Duodenal mucosa (tissue), 2 donors: ENCODE measurements around the gene SCML2.
"Not testable (repeated sequence)": the region's sequence is repeated elsewhere in the genome, so short reads cannot be mapped to it uniquely, and the experiment has no call there.

Source experiments
- H3K27ac ChIP-seq: one replicate; pipeline ENCODE4 v1.7.0; 2013; ENCODE audit warnings: low read depth, low read length
- H3K27me3 ChIP-seq, 2 donors: one replicate each; pipeline ENCODE4 v1.7.0; 2013; ENCODE audit warnings: low read length in 2 of 2, control low read depth in 1 of 2; ENCODE audit not compliant: insufficient read depth in 2 of 2, control insufficient read depth in 1 of 2
- H3K36me3 ChIP-seq, 2 donors: one replicate each; pipeline ENCODE4 v1.7.0; 2013; ENCODE audit warnings: low read length in 2 of 2, control low read depth in 1 of 2; ENCODE audit not compliant: insufficient read depth in 2 of 2, control insufficient read depth in 1 of 2
- H3K4me1 ChIP-seq, 2 donors: one replicate each; pipeline ENCODE4 v1.7.0; 2013; ENCODE audit warnings: low read length in 2 of 2, control low read depth in 1 of 2; ENCODE audit not compliant: insufficient read depth in 2 of 2, control insufficient read depth in 1 of 2
- H3K4me3 ChIP-seq, 2 donors: one replicate each; pipeline ENCODE4 v1.7.0; 2013; ENCODE audit warnings: low read length in 2 of 2, low read depth in 1 of 2
- H3K9ac ChIP-seq, 2 donors: one replicate each; pipeline ENCODE4 v1.7.0; 2013; ENCODE audit warnings: low read length in 2 of 2, low read depth in 1 of 2
- H3K9me3 ChIP-seq, 2 donors: one replicate each; pipeline ENCODE4 v1.7.0; 2013; ENCODE audit warnings: low read length in 2 of 2, control low read depth in 1 of 2; ENCODE audit not compliant: control insufficient read depth in 1 of 2

SCML2 gene

DNA sequence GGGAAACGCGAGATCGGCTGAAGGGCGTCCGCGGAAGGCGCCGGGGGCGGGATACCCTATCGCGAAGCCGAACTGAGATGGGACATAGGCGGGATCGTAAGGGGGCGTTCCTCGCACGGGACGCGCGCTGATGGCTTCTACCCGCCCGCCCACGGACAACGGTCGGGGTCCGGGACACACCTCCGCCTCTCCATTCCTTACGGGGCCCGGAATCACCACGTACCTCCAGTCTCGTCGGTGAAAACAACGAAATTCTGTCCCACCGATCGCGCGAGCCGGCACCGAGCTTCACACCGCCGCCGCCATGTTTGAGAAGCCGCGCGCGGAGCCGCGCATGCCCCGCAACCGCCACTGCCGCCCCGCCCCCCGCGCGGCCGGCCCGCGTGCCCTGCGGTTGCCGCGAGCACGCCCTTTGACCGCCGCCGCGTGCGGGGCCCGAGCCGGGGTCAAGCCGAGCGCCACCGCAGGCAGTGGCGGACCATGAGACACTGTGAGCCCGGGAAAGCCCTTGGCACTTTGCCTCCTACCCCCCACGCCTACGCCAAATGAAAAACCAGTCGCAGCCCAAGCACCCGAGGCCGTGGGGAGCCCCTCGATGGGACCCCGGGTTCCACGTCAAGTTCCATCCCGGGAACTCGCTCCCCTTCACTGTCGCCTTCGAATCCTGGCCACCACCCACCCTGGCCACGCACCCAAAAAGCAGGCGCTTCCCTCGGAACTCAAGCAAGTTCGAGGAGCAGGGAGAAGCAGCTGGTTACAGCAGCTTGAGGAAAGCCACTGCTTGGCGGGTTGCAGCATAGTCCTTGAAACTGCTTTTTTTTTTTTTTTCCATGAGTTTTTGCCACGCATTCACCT, at the start of gene SCML2:
TSS of gene SCML2 (minus strand) at position 320 of the 855 bp plus-strand sequence. CDS start 20,617 bp downstream, outside the sequence.
- H3K9me3 ChIP-seq = no peaks in the 10 kb centered on the region
- peak within 1 kb of the TSS; percentile 62 to 70 for H3K4me3 ChIP-seq
- H3K27ac ChIP-seq = no peak within 1 kb of the TSS
- no peaks in the 10 kb centered on the region for H3K36me3 ChIP-seq
- no peaks in the 10 kb centered on the region for H3K27me3 ChIP-seq
- no peaks in the 10 kb centered on the region for H3K4me1 ChIP-seq
- no peak within 1 kb of the TSS for H3K9ac ChIP-seq

DNA sequence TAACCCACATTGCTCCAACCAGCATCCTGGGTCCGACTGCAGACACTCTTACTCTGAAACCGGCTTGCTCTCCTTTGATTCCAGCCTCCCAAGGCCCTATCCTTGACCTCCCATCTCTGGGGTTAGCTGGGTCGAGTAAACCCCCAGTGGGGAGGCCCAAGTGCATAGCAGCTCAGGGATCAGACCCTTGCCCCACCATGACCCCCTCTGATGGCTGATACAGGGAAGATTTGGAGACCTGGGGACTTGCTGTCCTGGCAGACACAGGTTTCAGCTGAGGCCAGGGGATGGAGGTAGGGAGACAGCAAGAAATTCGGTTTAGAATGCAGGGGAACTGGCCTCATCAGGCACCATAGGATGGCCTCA, 47.3 kb upstream of the SCML2 start:
- Histone ChIP-seq H3K9ac (no peak overlapping the region), H3K9me3 (no peaks in the 10 kb centered on the region), H3K4me3 (no peak overlapping the region), H3K27me3 (no peaks in the 10 kb centered on the region), H3K27ac (no peak overlapping the region), H3K4me1 (no peaks in the 10 kb centered on the region), H3K36me3 (no peaks in the 10 kb centered on the region)

DNA sequence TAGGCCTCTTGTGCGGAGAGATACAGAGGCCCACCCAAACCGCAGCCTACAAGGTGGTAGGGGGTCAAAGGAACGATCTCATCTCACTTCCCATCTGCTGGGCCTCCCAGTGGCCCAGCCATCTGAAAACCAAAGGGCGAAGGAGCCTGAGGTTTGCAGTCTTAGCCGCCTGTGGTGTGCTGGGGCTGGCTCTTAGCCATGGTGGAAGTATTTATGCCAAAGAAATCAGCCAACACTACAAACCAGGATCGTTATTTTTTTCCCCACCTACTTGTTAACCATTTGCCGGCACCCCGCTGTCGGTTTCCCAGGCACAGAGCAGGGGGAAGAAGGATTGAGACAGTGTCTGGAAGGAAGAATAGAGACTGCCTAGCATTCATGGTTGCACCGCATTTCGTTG, 40.0 kb upstream of the SCML2 start:
- Histone ChIP-seq H3K27me3 (no peaks in the 10 kb centered on the region), H3K36me3 (no peaks in the 10 kb centered on the region), H3K27ac (no peak overlapping the region), H3K4me1 (no peaks in the 10 kb centered on the region), H3K9me3 (no peaks in the 10 kb centered on the region), H3K4me3 (no peak overlapping the region), H3K9ac (no peak overlapping the region)

DNA sequence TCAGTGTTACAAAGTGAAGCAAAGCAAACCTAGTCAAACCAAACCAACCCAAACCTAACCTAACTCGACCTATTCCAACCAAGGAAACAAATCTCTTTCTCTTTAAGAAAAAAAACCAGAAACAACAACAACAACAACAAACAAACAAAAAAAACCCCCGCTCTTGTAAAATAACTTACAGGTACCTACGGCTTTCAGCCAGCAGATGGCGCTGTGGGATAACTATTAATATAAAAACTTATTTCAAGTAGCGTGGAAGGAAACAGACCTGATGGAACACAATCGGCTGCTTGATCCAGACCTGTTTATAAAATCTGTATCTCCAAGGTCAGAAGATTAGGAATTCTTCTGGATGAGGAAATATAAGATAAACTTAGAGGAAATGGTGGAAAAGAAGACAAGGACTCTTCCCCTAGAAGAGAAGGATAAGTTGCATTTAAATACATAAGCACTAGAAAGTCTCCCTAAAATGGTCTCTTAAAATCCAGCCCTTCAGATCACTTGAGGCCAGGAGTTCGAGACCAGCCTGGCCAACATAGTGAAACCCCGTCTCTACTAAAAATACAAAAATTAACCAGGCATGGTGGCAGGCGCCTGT, 36.6 kb upstream of the SCML2 start:
- Histone ChIP-seq H3K9ac (no peak overlapping the region), H3K27ac (no peak overlapping the region), H3K36me3 (no peaks in the 10 kb centered on the region), H3K27me3 (no peaks in the 10 kb centered on the region), H3K4me1 (no peaks in the 10 kb centered on the region), H3K9me3 (no peaks in the 10 kb centered on the region), H3K4me3 (no peak overlapping the region)

DNA sequence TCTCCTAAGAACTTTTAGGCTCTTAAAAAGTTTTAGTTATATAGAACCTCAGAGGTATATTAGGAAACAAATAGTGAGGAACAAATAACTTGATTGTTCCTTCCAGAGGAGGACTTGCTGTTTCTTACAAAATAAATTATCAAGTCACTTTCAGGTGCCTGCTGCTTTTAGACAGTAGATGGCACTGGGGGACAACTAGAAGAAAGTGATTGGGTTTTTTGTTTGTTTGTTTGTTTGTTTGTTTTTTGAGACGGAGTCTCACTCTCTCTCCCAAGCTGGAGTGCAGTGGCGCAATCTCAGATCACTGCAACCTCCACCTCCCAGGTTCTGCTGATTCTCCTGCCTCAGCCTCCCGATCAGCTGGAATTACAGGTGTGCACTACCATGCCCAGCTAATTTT, 35.5 kb upstream of the SCML2 start:
- Histone ChIP-seq H3K4me1 (no peaks in the 10 kb centered on the region), H3K9me3 (no peaks in the 10 kb centered on the region), H3K27me3 (no peaks in the 10 kb centered on the region), H3K9ac (no peak overlapping the region), H3K4me3 (no peak overlapping the region), H3K27ac (no peak overlapping the region), H3K36me3 (no peaks in the 10 kb centered on the region)

DNA sequence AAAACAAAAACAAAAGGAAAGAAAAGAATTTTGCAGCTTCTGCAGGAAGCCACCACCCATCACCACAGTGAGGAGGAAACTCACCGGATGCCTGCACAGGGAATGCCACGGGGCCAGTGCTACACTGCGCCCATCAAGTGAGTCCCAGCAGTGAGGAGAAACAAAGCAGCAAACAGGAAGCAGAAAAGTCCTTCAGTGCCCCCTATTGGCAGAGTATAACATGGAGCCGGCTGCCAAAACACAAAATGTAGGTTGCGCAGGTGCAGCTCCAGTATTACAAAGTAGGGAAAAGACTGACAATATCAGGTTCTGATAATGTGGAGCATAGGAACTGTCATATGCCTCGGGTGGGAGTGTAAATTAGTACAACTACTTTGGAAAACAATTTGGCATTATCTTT, 23.3 kb upstream of the SCML2 start:
- Histone ChIP-seq H3K9me3 (no peaks in the 10 kb centered on the region), H3K4me1 (no peaks in the 10 kb centered on the region), H3K9ac (no peak overlapping the region), H3K27me3 (no peaks in the 10 kb centered on the region), H3K36me3 (no peaks in the 10 kb centered on the region), H3K27ac (no peak overlapping the region), H3K4me3 (no peak overlapping the region)

GRCh38 chrX:18375131-18375805, 20.8 kb upstream of the SCML2 start:
- not testable (repeated sequence) for H3K27me3 ChIP-seq, H3K27ac ChIP-seq, H3K9ac ChIP-seq, H3K36me3 ChIP-seq, H3K4me1 ChIP-seq, H3K4me3 ChIP-seq, H3K9me3 ChIP-seq

- H3K9ac ChIP-seq, H3K27me3 ChIP-seq, H3K4me1 ChIP-seq, H3K27ac ChIP-seq, H3K36me3 ChIP-seq, H3K9me3 ChIP-seq, H3K4me3 ChIP-seq: not testable (repeated sequence)
Observed at GRCh38 chrX:18369096-18369495, 14.6 kb upstream of the SCML2 start.

GRCh38 chrX:18368402-18368801, 13.9 kb upstream of the SCML2 start:
- Histone ChIP-seq H3K27me3 (no peaks in the 10 kb centered on the region), H3K27ac (no peak overlapping the region), H3K36me3 (no peaks in the 10 kb centered on the region), H3K9me3 (no peaks in the 10 kb centered on the region), H3K4me1 (no peaks in the 10 kb centered on the region), H3K9ac (no peak overlapping the region), H3K4me3 (no peak overlapping the region)

- Histone ChIP-seq H3K9ac (no peak overlapping the region), H3K36me3 (no peaks in the 10 kb centered on the region), H3K27me3 (no peaks in the 10 kb centered on the region), H3K4me3 (no peak overlapping the region), H3K27ac (no peak overlapping the region), H3K9me3 (no peaks in the 10 kb centered on the region), H3K4me1 (no peaks in the 10 kb centered on the region)
Observed at GRCh38 chrX:18360867-18361266, 6.4 kb upstream of the SCML2 start.
